Adrenal gland (tissue), 5 donors: ENCODE measurements around the gene CENPU.
"Not testable (repeated sequence)": the region's sequence is repeated elsewhere in the genome, so short reads cannot be mapped to it uniquely, and the experiment has no call there.

Source experiments
- CTCF ChIP-seq, 6 experiments: fragments of 450-650 bp in 4 of 6; fragments of 200-600 bp in 2 of 6; sonication (generic) in 1 of 6; IDR thresholded peaks; 1 replicate in 5 of 6; 2 replicates in 1 of 6; pipeline versions ENCODE4 v1.5.1 to v1.8.0; 2016 to 2021; ENCODE audit warnings: antibody characterized with exemption in 6 of 6, mild to moderate bottlenecking in 2 of 6, moderate library complexity in 1 of 6
- POLR2A ChIP-seq, 2 donors: fragments of 450-650 bp; IDR thresholded peaks; one replicate each; pipeline ENCODE4 v1.6.1; 2017; ENCODE audit warnings: antibody characterized with exemption in 2 of 2, mild to moderate bottlenecking in 2 of 2, moderate library complexity in 1 of 2
- donor health status: DM: no; HTN: no; CAD: no.

DNA sequence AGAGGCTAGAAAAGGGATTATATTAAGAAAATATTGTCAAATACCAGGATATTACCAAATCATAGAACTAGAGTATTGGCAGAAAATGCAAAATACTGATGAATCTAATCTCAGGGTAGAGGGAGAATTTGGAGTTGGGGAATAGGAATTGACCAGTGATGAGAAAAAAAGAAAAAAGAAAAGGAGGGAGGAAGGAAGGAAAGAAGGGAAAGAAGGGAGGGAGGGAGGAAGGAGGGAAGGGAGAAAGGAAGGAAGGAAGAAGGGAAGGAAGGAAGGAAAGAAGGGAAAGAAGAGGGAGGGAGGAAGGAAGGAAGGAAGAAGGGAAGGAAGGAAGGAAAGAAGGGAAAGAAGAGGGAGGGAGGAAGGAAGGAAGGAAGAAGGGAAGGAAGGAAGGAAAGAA is 81.2 kb downstream of the CENPU start:
- not testable (repeated sequence) for TF ChIP-seq CTCF, POLR2A (IDR thresholded peaks at IDR 0.05)
